IPS-NIHi7 (cell line): Measurements from ENCODE around the gene MYADML2.
"Not testable (repeated sequence)": the region's sequence is repeated elsewhere in the genome, so short reads cannot be mapped to it uniquely, and the experiment has no call there.

Source experiments
- DNase-seq: peaks from one replicate; pipeline ENCODE4 v3.0.0; 2012; ENCODE audit warnings: mixed read lengths; ENCODE audit errors: extremely low spot score

The MYADML2 gene

DNA sequence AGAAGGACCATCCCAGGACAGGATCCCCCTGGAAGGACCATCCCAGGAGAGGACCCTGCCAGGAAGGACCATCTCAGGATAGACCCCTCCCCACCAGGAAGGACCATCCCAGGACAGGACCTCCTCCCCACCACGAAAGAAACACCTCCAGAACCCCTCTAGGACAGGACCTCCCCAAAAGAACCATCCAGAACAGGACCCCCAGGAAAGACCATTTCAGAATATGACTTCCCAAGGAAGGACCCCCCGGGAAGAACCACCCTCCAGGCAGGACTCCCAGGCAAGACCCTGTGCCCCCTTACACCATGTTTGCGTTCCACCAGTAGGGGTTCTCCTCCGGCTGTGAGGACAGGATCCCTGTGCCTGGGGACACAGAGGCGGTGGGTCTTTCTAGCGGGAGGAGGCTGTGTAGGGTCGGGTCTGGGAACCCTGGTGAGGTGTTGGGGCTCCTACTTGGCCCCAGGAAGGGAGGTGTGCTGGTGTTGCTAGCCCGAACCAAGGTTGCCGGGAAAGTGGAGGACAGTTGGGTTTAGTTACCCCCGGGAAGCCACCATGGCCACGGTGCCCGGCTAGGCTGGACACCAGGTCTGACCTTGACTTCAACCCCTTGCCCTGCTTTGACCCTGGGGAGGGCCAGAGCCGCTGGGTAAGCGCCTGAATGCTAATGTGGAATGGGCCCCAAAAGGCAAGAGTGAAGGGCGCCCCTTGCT, 11.8 kb upstream of the MYADML2 start:
- no peak for DNase-seq

DNA sequence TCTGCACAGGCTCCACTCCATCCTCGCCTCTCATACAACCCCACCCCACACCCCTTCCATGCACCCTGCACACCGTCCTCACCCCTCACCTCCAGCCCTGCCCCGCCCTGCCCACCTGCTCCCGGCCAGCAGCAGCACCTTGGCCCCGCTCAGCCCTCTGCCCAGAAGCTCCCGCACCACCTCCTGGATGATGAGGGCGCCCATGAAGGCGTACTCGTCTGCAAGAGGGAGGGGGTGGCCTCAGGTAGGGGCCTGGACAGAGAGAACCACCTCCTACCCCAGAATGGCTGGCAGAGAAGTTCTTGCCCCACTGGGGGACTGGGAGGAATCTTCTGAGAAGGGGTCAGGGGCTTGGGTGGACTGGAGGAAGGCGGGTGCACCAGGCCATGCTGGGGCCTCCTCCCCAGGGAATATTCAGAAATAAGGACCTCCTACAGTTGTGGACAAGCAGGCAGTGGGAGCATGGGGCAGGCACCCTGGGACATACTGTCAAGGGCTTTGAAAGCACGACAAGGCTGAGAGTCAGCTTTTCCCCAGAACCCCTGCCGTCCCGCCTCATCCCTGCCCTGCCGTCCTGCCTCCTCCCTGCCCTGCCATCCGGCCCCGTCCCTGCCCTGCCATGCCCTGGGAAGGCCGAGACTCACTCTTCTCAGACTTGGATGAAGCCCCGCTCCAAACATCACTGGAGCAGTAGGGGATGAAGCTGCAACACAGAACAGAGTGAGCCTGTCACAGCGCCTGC, 10.8 kb upstream of the MYADML2 start:
- no peak for DNase-seq

DNA sequence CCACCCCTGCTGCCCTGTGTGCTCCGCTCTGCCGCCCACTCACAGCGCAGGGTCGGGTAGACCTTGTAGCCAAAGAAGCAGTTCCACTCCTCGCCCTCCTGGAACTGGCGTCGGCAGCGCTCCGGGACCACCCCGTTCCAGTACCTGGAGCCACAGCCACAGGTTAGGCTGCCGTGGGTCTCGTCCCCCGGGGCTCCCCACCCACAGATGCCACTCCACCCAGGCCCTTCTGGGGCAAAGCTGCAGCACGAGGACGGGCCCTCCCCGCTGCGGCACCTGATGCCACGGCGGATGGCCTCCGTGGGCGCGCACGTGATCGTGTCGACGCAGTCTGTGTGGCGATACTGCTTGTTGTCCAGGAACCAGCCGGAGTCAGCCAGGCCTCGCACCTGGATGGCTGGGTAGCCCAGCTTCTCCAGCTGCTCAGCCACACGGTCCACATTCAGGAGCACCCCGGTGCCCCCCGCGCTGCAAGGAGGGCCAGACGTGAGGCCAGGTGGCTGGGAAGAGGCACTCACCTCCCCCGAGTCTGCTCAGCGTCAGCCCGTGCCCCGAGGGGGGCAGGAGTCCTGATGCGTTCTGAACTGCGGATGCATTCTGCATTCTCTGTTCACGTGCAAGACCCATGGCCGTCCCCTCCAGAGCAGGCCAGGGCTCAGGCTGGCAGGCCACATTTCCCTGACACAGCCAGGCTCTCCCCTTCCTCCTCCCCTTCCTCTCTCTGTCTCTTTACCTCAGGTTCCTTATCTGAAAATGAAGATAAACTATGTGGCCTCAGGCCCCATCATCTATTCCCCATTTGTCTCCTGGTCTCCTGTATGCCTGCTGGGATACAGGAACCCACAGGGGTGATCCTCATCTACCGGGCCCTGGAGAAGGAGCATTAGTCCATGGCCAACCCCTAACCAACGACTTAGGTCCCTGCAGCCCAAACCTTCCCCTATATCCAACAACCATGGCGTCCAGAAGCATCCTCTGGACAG, 9.9 kb upstream of the MYADML2 start:
- DNase-seq, result no peak

GRCh38 chr17:81955756-81956544, 8.9 kb upstream of the MYADML2 start:
- DNase-seq, result no peak

GRCh38 chr17:81955058-81955681, 8.1 kb upstream of the MYADML2 start:
- DNase-seq, result no peak

DNA sequence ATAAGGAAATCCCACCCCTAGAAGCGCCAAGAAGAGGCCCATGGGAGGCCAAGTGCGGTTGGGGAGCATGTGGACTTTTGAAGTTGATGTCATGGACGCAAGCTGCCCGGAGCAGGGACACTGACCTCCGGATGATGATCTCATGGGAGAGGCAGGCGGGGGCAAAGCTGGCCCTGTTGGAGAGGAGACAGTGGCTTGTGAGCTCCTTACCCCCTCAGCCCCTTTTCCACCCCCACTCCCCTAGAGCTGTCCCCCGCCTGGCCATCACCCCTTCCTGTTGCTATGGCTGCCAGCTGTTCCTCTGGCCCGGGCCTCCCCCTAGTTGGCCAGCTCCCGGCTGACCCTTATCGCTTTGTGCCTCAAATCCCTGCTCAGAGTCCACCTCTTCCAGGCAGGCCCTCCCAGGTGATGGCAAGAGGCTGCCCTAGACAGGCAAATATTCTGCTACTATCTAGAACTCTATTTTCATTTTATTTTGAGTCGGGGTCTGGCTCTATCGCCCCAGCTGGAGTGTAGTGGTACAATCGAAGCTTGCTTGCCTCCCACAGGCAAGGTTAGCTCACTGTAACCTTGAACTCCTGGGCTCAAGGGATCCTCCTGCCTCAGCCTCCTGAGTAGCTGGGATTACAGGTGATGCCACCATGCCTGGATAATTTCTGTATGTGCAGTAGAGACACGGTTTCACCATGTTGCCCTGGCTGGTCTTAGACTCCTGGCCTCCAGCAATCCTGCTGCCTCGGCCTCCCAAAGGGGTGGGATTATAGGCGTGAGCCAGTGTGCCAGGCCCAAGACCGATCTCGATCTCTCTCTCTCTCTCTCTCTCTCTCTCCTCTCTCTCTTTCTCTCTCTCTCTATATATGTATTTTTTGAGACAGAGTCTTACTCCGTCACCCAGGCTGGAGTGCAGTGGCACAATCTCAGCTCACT, 7.4 kb upstream of the MYADML2 start:
- no peak for DNase-seq

- DNase-seq, result not testable (repeated sequence)
These were observed 6.4 kb upstream of the MYADML2 start for GRCh38 chr17:81953443-81953842.

- no peak for DNase-seq
These were observed 5.8 kb upstream of the MYADML2 start for GRCh38 chr17:81952792-81953228.

GRCh38 chr17:81951785-81952684, 5.0 kb upstream of the MYADML2 start:
- no peak for DNase-seq

DNA sequence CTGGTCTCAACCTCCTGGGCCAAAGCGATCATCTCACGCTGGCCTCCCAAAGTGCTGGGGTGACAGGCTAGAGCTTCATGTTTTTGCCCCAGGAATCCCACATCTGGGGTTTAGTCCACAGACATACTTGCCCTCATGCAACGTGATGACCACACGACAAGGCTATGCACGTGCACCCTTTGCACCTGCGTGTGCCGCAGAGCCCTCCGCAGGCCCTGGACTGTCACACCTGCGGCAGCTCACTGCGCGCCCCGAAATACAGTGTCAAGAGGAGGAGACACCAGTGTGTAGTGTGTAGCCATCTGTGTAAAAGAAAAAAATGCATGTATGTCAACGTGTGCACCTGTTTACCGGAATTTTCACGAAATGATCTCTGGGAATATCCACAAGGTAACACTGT, 3.5 kb upstream of the MYADML2 start:
- DNase-seq, result no peak

GRCh38 chr17:81948635-81949378, 1.8 kb upstream of the MYADML2 start:
- DNase-seq, result no peak

DNA sequence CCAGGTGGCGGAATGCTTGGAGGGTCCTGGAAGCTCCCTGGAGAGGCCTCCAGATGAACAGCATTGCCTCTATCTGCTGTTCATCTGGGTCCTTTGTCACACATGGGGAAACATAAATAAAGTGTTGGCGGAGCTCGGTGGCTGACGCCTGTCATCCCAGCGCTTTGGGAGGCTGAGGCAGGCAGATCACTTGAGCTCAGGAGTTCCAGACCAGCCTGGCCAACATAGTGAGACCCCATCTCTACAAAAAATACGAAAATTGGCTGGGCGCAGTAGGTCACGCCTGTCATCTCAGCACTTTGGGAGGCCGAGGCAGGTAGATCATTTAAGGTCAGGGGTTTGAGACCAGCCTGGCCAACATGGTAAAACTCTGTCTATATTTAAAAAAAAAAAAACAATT, 2.2 kb downstream of the MYADML2 start:
- no peak for DNase-seq

DNA sequence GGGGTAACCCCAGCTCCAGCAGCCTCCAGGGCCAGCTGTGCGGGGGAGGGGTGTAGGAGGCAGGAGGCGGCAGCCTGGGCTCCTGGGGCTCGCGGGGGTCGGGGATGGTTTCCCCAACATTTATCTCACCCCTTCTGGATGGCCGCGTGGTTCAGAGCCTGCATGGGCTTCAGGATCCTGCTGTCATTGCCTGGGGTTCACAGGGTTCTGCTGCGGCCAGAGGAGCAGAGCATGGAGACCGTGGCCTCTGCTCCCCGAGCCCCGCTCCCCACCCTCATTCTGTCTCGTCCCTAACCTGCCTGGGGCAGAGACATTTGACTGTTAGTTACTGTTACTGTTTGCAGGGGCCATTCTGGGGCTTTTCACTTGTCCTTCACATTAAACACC, 4.9 kb downstream of the MYADML2 start:
- no peak for DNase-seq

- no peak for DNase-seq
These were observed 5.4 kb downstream of the MYADML2 start for GRCh38 chr17:81941484-81942166.

GRCh38 chr17:81940538-81941483, 6.2 kb downstream of the MYADML2 start:
- no peak for DNase-seq

DNA sequence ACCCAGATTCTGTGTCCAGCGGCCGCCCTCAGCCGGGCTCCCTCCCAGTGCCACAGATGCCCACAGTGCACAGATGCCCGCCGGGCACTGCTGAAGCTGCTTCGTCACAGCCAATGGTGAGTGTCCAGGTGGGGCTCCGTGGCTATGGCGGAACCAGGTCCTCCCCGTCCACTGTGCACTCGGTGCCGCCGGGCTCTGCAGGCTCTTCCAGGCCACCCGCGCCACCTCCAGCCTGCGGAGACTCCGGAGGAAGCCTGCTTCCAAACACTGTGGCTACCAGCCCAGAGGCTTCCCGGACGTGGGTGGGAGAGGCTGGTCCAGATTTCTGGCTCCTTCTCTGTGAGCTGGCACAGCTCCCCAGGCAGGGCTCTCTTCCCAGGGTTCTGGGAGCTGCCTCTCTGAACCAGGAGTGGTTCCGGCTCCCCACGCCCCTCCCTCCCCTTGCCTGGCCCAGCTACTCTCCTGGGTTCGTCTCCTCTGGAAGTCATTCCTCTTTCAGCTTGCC, 7.1 kb downstream of the MYADML2 start:
- no peak for DNase-seq
